Activated naive CD4-positive, alpha-beta T cell treated with anti-CD3 and anti-CD28 coated beads, Interleukin-2, amount 50 U/mL, for 24 hours (primary cell): ENCODE measurements around the gene OR2AT4.

Experiments
- H3K27ac Mint-ChIP-seq: one replicate; pipeline ENCODE4 v1.8.0; 2021; ENCODE audit warnings: mild to moderate bottlenecking, mixed read lengths
- H3K27me3 Mint-ChIP-seq: one replicate; pipeline ENCODE4 v1.8.0; 2021; ENCODE audit warnings: mixed read lengths
- H3K36me3 Mint-ChIP-seq: one replicate; pipeline ENCODE4 v1.8.0; 2021; ENCODE audit warnings: mixed read lengths
- H3K4me1 Mint-ChIP-seq: one replicate; pipeline ENCODE4 v1.8.0; 2021; ENCODE audit warnings: mixed read lengths
- H3K4me3 Mint-ChIP-seq: one replicate; pipeline ENCODE4 v1.8.0; 2021; ENCODE audit warnings: mild to moderate bottlenecking, mixed read lengths
- H3K9me3 Mint-ChIP-seq: one replicate; pipeline ENCODE4 v1.8.0; 2021; ENCODE audit warnings: mixed read lengths

The OR2AT4 gene

DNA sequence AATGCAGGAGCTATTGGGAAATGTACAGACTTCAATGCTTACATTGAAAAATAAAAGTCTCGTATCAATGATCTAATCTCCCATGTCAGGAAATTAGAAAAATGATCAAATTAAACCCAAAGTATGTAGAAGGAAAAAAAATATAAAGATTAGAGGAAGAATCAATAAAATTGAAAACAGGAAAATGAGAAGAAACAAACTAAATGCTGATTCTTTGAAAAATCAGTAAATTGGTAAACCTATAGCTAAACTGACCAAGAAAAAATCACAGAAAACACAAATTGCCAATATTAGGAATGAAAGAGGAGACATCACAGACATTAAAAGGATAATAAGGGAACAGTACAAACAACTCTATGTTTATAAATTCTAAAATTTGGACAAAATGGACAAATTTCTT lies 11.8 kb downstream of the OR2AT4 start:
- H3K27ac Mint-ChIP-seq, result no peak overlapping the region
- H3K4me1 Mint-ChIP-seq, result no peaks in the 10 kb centered on the region
- H3K9me3 Mint-ChIP-seq, result no peaks in the 10 kb centered on the region
- H3K36me3 Mint-ChIP-seq, result peaks cover 1% of the 10 kb centered on the region
- H3K4me3 Mint-ChIP-seq, result no peak overlapping the region
- H3K27me3 Mint-ChIP-seq, result peaks cover 27% of the 10 kb centered on the region

DNA sequence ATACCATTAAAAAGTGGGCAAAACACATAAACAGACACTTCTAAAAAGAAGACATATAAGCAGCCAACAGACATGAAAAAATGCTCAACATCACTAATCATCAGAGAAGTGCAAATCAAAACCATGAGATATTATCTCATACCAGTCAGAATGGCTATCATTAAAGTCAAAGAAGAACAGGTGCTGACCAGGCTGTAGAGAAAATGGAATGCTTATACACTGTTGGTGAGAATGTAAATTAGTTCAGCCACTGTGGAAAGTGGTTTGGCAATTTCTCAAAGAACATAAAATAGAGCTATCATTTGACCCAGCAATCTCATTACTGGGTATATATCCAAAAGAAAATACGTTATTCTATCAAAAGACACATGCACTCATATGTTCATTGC lies 13.5 kb downstream of the OR2AT4 start:
- Mint-ChIP-seq H3K36me3 (peaks cover 1% of the 10 kb centered on the region), H3K4me1 (no peaks in the 10 kb centered on the region), H3K27ac (no peak overlapping the region), H3K9me3 (no peaks in the 10 kb centered on the region), H3K27me3 (peaks cover 23% of the 10 kb centered on the region), H3K4me3 (no peak overlapping the region)

DNA sequence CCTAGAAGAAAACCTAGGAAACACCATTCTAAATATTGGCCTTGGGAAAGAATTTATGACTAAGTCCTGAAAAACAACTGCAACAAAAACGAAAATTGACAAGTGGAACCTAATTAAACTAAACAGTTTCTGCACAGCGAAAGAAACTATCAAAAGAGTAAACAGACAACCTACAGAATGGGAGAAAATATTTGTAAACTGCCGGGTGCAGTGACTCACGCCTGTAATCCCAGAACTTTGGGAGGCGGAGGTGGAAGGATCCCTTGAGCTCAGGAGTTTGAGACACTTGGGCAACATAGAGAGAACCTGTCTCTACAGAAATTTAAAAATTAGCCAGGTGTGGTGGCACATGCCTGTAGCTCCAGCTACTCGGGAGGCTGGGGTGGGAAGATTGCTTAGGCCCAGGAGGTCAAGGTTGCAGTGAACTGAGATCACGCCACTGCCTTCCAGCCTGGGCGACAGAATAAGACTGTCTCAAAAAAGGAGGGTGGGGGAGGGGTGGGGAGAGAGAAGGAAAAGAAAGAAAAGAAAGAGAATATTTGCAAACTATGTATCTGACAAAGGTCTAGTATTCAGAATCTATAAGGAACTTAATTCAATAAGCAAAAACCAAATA lies 14.0 kb downstream of the OR2AT4 start:
- Mint-ChIP-seq H3K27ac (no peak overlapping the region), H3K27me3 (peaks cover 22% of the 10 kb centered on the region), H3K4me1 (no peaks in the 10 kb centered on the region), H3K9me3 (no peaks in the 10 kb centered on the region), H3K4me3 (no peak overlapping the region), H3K36me3 (peaks cover 1% of the 10 kb centered on the region)

DNA sequence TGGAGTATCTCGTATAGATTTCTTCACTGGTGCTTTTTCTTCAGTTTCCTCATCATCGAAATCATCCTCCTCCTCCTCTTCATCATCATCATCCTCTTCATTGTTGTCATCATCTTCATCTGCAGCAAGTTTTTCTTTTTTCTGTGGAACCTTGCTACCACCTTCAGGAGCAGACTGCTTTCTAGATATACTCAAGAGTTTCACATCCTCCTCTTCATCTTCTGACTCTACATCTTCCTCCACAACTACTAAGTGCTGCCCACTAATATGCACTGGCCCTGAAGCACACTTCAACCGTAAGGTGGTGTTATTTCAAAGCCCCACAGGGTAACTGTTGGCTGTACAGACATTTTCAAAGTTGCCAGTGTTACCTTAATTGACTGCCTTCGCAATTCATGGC lies 17.1 kb downstream of the OR2AT4 start:
- H3K27me3 Mint-ChIP-seq, result peaks cover 21% of the 10 kb centered on the region

DNA sequence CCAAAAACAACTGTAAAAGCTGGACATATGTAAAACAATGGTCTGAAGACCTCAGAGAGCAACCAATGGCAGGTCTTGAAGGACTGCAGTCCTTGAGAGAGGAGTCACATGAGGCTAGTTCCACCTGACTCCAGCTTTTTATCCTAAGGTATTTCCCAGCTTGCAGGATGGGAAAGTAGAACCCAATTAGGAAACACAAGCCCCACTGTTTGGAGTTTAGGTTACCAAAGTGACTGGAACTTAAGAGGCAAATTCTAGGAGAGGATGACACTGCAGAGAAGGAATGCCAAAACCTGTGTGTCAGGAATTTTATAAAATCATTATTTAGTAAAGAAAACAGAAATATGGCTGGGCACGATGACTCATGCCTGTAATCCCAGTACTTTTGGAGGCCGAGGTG lies 18.4 kb downstream of the OR2AT4 start:
- H3K4me1 Mint-ChIP-seq, result no peaks in the 10 kb centered on the region
- H3K27ac Mint-ChIP-seq, result no peak overlapping the region
- peaks cover 1% of the 10 kb centered on the region for H3K36me3 Mint-ChIP-seq
- H3K4me3 Mint-ChIP-seq, result no peak overlapping the region
- no peaks in the 10 kb centered on the region for H3K9me3 Mint-ChIP-seq
- peaks cover 16% of the 10 kb centered on the region for H3K27me3 Mint-ChIP-seq

More for the DNA sequence above, 17.1 kb downstream of the OR2AT4 start:
- Mint-ChIP-seq H3K9me3 (no peaks in the 10 kb centered on the region), H3K27ac (no peak overlapping the region), H3K4me1 (no peaks in the 10 kb centered on the region), H3K4me3 (no peak overlapping the region), H3K36me3 (peaks cover 1% of the 10 kb centered on the region)

DNA sequence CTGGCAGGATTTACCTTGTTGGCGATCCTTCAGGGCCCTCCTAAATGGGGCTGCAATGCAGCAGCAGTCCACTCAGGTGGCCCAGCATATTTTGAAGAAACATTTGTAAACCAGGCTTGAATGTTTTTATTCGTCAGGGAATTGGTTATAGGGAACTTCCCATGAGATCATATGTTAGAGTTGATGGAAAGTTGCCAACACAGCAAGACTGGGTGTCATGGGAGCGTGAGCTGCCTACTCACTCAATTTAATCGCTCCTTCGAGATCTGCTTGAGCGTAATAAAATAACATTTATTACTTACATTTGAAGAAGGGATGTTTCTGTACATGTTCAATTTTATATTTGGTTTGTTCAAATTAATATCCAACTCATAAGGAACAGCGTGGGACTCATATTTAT lies 19.4 kb downstream of the OR2AT4 start:
- H3K36me3 Mint-ChIP-seq, result peaks cover 1% of the 10 kb centered on the region
- no peak overlapping the region for H3K27ac Mint-ChIP-seq
- no peaks in the 10 kb centered on the region for H3K9me3 Mint-ChIP-seq
- no peaks in the 10 kb centered on the region for H3K4me1 Mint-ChIP-seq
- H3K4me3 Mint-ChIP-seq, result no peak overlapping the region
- peaks cover 14% of the 10 kb centered on the region for H3K27me3 Mint-ChIP-seq

DNA sequence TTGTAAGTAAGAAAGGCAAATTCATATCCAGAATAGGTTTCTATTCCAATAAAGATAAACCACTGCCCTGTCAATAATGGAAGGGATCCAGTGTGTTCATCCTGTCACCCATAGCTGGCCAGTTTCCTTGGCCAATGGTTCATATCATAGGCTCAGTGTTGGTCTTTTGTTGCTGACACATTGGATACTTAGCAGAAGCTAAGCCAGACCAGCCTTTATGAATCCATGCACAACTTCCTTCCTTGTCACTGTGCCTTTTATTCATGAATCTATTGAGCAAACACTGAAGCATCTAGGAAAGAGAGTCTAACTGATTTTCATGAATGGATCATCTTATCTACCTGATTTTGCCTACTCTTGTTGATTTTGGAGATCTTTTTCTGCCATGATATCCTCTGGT lies 20.0 kb downstream of the OR2AT4 start:
- H3K4me3 Mint-ChIP-seq, result no peak overlapping the region
- no peak overlapping the region for H3K27ac Mint-ChIP-seq
- H3K36me3 Mint-ChIP-seq, result no peaks in the 10 kb centered on the region
- peaks cover 12% of the 10 kb centered on the region for H3K27me3 Mint-ChIP-seq
- H3K9me3 Mint-ChIP-seq, result no peaks in the 10 kb centered on the region
- H3K4me1 Mint-ChIP-seq, result no peaks in the 10 kb centered on the region

DNA sequence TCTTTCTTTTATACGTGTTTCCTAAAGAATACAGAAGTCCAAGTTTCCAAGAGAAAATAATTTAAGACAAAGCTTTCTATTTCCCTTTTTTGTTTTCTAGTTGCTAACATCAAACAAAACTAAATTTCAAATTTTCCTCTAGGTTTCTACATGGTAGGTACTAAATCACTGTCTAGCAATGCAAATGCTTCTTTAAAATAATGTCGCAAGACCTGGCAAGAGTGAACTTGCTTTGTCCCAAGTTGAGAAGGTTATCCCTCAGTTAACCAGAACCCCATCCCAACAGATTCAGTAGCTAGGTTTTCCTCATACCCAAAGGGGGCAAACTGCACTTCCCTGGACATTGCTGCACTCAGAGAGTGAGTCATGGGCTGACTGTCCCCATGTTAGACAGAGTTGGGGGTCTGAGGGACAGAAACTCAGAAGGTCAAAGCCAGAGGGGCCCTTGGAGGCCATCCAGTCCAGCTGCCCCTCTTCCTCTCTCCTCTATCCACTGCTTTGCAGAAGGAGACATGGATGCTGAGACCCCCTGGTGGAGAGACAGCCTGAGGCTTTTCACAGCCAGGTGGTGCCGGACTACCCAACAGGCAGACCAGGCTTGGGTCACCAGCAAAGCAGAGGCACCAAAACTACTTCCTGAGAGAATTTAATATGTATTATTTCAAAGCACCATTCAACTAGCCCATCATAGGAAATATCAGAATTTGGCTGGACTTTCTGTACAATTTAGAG lies 23.1 kb downstream of the OR2AT4 start:
- Mint-ChIP-seq H3K4me3 (no peak overlapping the region), H3K4me1 (no peaks in the 10 kb centered on the region), H3K9me3 (peaks cover 1% of the 10 kb centered on the region), H3K27me3 (peaks cover 17% of the 10 kb centered on the region), H3K27ac (no peak overlapping the region), H3K36me3 (no peaks in the 10 kb centered on the region)

DNA sequence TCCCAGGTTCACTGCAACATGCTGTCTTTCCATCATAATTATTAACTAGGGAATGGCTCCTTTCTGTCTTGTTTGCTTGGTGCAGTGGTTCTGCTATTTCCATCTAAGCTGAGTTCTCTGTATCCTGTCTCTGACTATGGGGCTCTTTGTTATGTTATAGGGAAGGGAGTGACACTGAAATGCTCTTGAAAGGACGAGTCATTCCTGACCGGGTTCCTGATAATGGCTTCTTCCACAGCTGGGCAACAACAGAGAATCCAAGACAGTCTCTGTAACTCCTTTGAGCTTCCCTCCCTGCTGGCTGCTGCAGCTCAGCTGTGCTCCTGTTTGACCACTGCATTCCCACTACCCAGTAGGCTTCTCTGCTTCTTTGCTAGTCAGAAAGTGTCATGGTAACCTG lies 24.1 kb downstream of the OR2AT4 start:
- Mint-ChIP-seq H3K9me3 (peaks cover 6% of the 10 kb centered on the region), H3K27me3 (peaks cover 19% of the 10 kb centered on the region), H3K27ac (no peak overlapping the region), H3K4me1 (no peaks in the 10 kb centered on the region), H3K4me3 (no peak overlapping the region), H3K36me3 (no peaks in the 10 kb centered on the region)

DNA sequence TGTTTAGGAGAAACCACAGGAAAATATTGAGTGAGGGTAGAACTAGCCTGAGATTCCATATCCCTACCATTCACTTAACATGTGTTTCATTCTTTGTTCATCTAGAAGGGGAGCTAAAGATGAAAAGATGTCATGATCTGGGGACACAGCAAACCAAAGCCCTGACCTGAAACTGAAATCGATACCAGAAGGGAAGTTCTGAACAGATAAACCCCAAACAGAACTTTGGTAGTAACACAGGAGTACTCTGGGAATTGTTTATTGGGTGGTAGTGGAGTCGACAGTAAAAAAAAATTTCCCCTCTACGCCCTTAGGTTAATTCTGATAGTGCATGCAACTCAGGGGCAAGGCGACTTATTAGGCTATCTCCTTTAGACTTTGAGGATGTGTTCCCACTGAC lies 27.2 kb downstream of the OR2AT4 start:
- H3K4me1 Mint-ChIP-seq, result no peaks in the 10 kb centered on the region
- no peak overlapping the region for H3K27ac Mint-ChIP-seq
- peaks cover 6% of the 10 kb centered on the region for H3K9me3 Mint-ChIP-seq
- H3K36me3 Mint-ChIP-seq, result no peaks in the 10 kb centered on the region
- H3K27me3 Mint-ChIP-seq, result peaks cover 24% of the 10 kb centered on the region
- H3K4me3 Mint-ChIP-seq, result no peak overlapping the region

DNA sequence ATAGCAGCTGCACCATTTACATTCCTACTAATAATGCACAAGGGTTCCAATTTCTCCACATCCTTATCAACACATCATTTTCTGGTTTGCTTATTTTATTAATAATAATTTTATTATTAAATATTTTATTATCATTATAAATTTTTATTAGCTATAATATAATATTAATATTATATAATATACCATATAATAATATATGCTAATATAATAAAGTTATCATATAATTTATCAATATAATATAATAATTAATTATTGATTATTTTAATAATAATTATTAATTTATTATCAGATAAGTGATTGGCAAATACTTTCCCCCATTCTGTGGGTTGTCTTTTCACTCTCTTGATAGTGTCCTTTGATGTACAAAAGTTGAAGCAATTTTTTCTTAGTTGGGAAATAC lies 27.7 kb downstream of the OR2AT4 start:
- Mint-ChIP-seq H3K4me3 (no peak overlapping the region), H3K27me3 (peaks cover 24% of the 10 kb centered on the region), H3K4me1 (no peaks in the 10 kb centered on the region)

DNA sequence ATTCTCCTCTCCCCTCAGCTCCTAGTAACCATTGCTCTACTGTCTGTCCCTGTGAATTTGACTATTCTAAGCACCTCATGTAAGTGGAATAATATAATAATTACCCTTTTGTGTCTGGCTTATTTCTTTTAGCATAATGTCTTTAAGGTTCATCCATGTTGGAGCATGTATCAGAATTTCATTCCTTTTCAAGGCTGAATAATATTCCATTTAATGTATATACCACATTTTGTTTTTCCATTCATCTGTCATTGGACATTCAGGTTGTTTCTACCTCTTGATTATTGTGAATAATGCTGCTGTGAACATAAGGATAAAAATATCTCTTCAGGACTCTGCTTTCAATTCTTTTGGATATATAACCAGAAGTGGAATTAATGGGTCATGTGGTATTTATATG lies 28.1 kb downstream of the OR2AT4 start:
- Mint-ChIP-seq H3K4me3 (no peak overlapping the region), H3K36me3 (no peaks in the 10 kb centered on the region), H3K9me3 (peaks cover 6% of the 10 kb centered on the region), H3K4me1 (no peaks in the 10 kb centered on the region), H3K27ac (no peak overlapping the region), H3K27me3 (peaks cover 24% of the 10 kb centered on the region)

More for the DNA sequence above, 27.7 kb downstream of the OR2AT4 start:
- Mint-ChIP-seq H3K36me3 (no peaks in the 10 kb centered on the region), H3K27ac (no peak overlapping the region), H3K9me3 (peaks cover 6% of the 10 kb centered on the region)

DNA sequence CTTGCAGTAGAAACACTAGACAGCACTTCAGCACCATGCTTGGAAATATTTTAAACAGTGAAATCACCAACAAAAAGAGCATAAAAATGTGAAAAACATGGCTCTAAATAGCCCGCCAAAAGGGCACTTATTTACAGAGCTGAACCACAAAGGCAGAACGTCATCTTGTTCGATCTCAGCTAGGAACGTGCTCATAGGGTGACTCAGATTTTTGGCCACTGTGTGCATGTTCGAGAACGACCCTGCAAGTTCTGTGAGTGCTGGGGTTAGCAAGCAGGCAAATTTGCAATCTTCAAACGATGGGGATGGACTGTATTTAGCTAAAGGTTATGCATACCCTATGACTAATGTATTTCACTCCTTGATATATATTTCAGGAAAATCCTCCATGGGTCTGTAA lies 30.6 kb downstream of the OR2AT4 start:
- H3K27ac Mint-ChIP-seq, result no peak overlapping the region
- H3K4me1 Mint-ChIP-seq, result no peaks in the 10 kb centered on the region
- H3K4me3 Mint-ChIP-seq, result no peak overlapping the region
- peaks cover 6% of the 10 kb centered on the region for H3K9me3 Mint-ChIP-seq
- H3K36me3 Mint-ChIP-seq, result no peaks in the 10 kb centered on the region
- peaks cover 20% of the 10 kb centered on the region for H3K27me3 Mint-ChIP-seq

DNA sequence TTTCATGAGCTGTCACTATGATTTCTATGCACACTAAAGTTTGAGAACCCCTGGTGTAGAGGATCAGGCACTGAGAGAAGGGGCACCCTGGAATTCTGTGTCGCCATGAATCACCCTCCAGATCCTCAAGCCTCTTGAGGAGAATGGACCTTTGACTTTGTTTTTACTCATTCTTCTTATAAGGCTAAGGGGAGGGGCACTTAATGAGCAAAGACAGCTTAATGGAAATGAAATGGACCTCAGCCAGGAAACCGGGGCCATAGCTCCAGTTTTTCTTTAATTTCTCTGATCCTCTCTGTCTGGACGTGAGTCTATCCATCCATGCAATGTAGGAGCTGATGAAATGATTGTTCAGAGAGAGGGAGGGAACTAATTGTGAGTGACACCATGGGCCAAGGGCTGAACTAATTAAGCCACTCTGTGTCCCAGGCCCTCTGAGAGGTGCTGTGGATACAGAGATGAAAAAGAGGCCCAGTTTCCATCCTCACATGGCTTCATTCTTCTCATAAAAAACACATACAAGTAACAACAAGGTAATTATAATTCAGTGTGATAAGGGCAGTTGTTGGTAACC lies 32.8 kb downstream of the OR2AT4 start:
- Mint-ChIP-seq H3K4me3 (no peak overlapping the region), H3K27ac (no peak overlapping the region), H3K4me1 (no peaks in the 10 kb centered on the region), H3K9me3 (peaks cover 6% of the 10 kb centered on the region), H3K36me3 (no peaks in the 10 kb centered on the region), H3K27me3 (peaks cover 17% of the 10 kb centered on the region)

DNA sequence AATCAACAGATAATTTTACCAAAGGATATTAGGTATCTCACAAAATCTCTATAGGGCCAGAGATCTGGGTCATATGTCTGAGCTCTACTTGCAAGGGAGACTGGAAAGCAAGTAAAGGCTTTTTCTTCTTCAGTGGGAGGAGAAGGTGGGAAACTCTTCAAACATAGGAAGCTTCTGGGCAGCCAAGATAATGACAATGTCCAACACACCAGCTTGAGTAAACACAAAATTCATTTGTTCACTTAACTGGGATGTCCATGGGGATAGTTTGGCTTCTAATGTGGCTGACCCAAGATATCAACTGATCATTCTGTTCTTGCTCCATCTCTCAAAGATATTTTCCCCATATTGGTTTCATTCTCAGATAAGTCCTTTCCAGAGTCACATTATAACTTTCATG lies 37.4 kb downstream of the OR2AT4 start:
- Mint-ChIP-seq H3K27ac (no peak overlapping the region), H3K9me3 (no peaks in the 10 kb centered on the region), H3K4me3 (no peak overlapping the region), H3K27me3 (peaks cover 4% of the 10 kb centered on the region), H3K4me1 (no peaks in the 10 kb centered on the region), H3K36me3 (no peaks in the 10 kb centered on the region)

DNA sequence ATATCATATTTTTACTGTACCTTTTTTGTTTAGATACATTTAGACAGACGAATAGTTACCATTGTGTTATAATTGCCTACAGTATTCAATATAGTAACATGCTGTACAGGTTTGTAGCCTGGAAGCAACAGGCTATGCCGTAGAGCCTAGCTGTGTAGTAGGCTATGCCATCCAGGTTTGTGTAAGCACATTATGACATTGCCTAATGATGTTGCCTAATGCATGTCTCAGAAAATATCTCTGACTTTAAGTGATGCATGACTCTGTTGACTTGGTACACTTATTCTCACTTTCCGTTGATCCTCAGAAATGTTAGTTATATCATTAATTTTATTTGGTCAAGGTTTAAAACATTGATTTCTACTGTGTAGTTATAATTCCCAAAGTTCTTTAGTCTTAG lies 39.9 kb downstream of the OR2AT4 start:
- H3K36me3 Mint-ChIP-seq, result peaks cover 7% of the 10 kb centered on the region
- H3K27ac Mint-ChIP-seq, result no peak overlapping the region
- no peak overlapping the region for H3K4me3 Mint-ChIP-seq
- H3K9me3 Mint-ChIP-seq, result peaks cover 7% of the 10 kb centered on the region
- H3K4me1 Mint-ChIP-seq, result no peaks in the 10 kb centered on the region
- H3K27me3 Mint-ChIP-seq, result peaks cover 8% of the 10 kb centered on the region
